WTC11 (cell line): Measurements from ENCODE around the gene ADGRB2. TPM values are rescaled to one million over a fixed set of nuclear protein-coding genes. Genes with fewer than 3 reads are reported as not detected.

Experiments used
- ATF1 ChIP-seq: sonication (generic); formaldehyde crosslinking; IDR thresholded peaks from 2 replicates; pipeline ENCODE4 v1.8.1; 2023; ENCODE audit warnings: mild to moderate bottlenecking, moderate library complexity, missing genetic modification reagents
- CDX4 ChIP-seq: fragments of 250-450 bp; sonication (Bioruptor Pico); IDR thresholded peaks from 2 replicates; pipeline ENCODE4 v1.9.0; 2021; ENCODE audit warnings: moderate library complexity, mild to moderate bottlenecking, inconsistent platforms, borderline replicate concordance
- CREB1 ChIP-seq: sonication (generic); formaldehyde crosslinking; IDR thresholded peaks from 2 replicates; pipeline ENCODE4 v1.8.0; 2023; ENCODE audit warnings: mild to moderate bottlenecking, missing genetic modification reagents
- EMX1 ChIP-seq: fragments of 250-450 bp; sonication (Bioruptor Pico); IDR thresholded peaks from 2 replicates; pipeline ENCODE4 v1.8.0; 2021; ENCODE audit warnings: mild to moderate bottlenecking
- FOXK1 ChIP-seq: sonication (generic); formaldehyde crosslinking; IDR thresholded peaks from 2 replicates; pipeline ENCODE4 v1.8.0; 2022; ENCODE audit warnings: mild to moderate bottlenecking, moderate library complexity, missing genetic modification reagents
- GRHL2 ChIP-seq: fragments of 250-450 bp; sonication (Bioruptor Pico); IDR thresholded peaks from 2 replicates; pipeline ENCODE4 v1.8.0; 2022; ENCODE audit warnings: mild to moderate bottlenecking, moderate library complexity; ENCODE audit not compliant: insufficient replicate concordance, severe bottlenecking
- HMGA2 ChIP-seq: fragments of 250-450 bp; sonication (Bioruptor Pico); IDR thresholded peaks from 2 replicates; pipeline ENCODE4 v1.4.0; 2021; ENCODE audit warnings: mild to moderate bottlenecking, moderate library complexity
- IRF2 ChIP-seq: sonication (generic); formaldehyde crosslinking; IDR thresholded peaks from 2 replicates; pipeline ENCODE4 v1.8.0; 2022; ENCODE audit warnings: low read depth, missing genetic modification reagents, borderline replicate concordance
- MAX ChIP-seq: sonication (generic); formaldehyde crosslinking; IDR thresholded peaks from 2 replicates; pipeline ENCODE4 v1.8.0; 2022; ENCODE audit warnings: mild to moderate bottlenecking, missing genetic modification reagents
- NFE2L1 ChIP-seq: sonication (generic); formaldehyde crosslinking; IDR thresholded peaks from 2 replicates; pipeline ENCODE4 v1.8.1; 2023; ENCODE audit warnings: missing genetic modification reagents
- NR1H2 ChIP-seq: sonication (generic); formaldehyde crosslinking; IDR thresholded peaks from 2 replicates; pipeline ENCODE4 v1.9.0; 2021; ENCODE audit warnings: mild to moderate bottlenecking, moderate library complexity, missing genetic modification reagents
- RELA ChIP-seq: sonication (generic); formaldehyde crosslinking; IDR thresholded peaks from 2 replicates; pipeline ENCODE4 v1.8.1; 2022; ENCODE audit warnings: missing genetic modification reagents, mild to moderate bottlenecking, borderline replicate concordance
- SOX15 ChIP-seq: fragments of 250-450 bp; sonication (Bioruptor Pico); IDR thresholded peaks from 2 replicates; pipeline ENCODE4 v1.9.0; 2021; ENCODE audit warnings: mild to moderate bottlenecking
- SP1 ChIP-seq: sonication (generic); formaldehyde crosslinking; conservative IDR thresholded peaks from 2 replicates; pipeline ENCODE4 v1.8.1; 2022; ENCODE audit warnings: missing genetic modification reagents
- TEAD4 ChIP-seq: sonication (generic); formaldehyde crosslinking; IDR thresholded peaks from 2 replicates; pipeline ENCODE4 v1.8.0; 2022; ENCODE audit warnings: mild to moderate bottlenecking, missing genetic modification reagents
- TP53 ChIP-seq: sonication (generic); formaldehyde crosslinking; IDR thresholded peaks from 2 replicates; pipeline ENCODE4 v1.8.1; 2023; ENCODE audit warnings: mild to moderate bottlenecking, missing genetic modification reagents
- ZBTB21 ChIP-seq: sonication (generic); formaldehyde crosslinking; IDR thresholded peaks from 2 replicates; pipeline ENCODE4 v1.8.1; 2023; ENCODE audit warnings: mild to moderate bottlenecking, missing genetic modification reagents, borderline replicate concordance
- ZNF512 ChIP-seq: sonication (generic); formaldehyde crosslinking; IDR thresholded peaks from 2 replicates; pipeline ENCODE4 v1.8.1; 2022; ENCODE audit warnings: missing genetic modification reagents, borderline replicate concordance
- ZNF671 ChIP-seq: fragments of 250-450 bp; sonication (Bioruptor Pico); IDR thresholded peaks from 2 replicates; pipeline ENCODE4 v1.8.0; 2021; ENCODE audit warnings: mild to moderate bottlenecking
- total RNA-seq: library from RNA; stranded (reverse); gene quantifications from 3 replicates; pipeline ENCODE4 v1.2.3, GENCODE V29; 2021
- TF ChIP-seq, protein P1 (sequence below): sonication (generic); formaldehyde crosslinking; IDR thresholded peaks from 2 replicates; pipeline ENCODE4 v1.8.0; 2022; ENCODE audit warnings: mild to moderate bottlenecking, missing genetic modification reagents
- TF ChIP-seq, protein P2 (sequence below): sonication (generic); formaldehyde crosslinking; conservative IDR thresholded peaks from 2 replicates; pipeline ENCODE4 v1.8.1; 2023; ENCODE audit warnings: mild to moderate bottlenecking, low read depth, missing genetic modification reagents, moderate library complexity
- TF ChIP-seq, protein P3 (sequence below): sonication (generic); formaldehyde crosslinking; IDR thresholded peaks from 2 replicates; pipeline ENCODE4 v1.8.1; 2023; ENCODE audit warnings: mild to moderate bottlenecking, missing genetic modification reagents, borderline replicate concordance
- TF ChIP-seq, protein P4 (sequence below): sonication (generic); formaldehyde crosslinking; IDR thresholded peaks from 2 replicates; pipeline ENCODE4 v1.8.1; 2023; ENCODE audit warnings: mild to moderate bottlenecking, moderate library complexity, missing genetic modification reagents
- TF ChIP-seq, protein P5 (sequence below): sonication (generic); formaldehyde crosslinking; IDR thresholded peaks from 2 replicates; pipeline ENCODE4 v1.8.0; 2022; ENCODE audit warnings: mild to moderate bottlenecking, missing genetic modification reagents

Gene ADGRB2
- total RNA-seq, 1 experiment from 2014 or later = 39.3 TPM

- TF ChIP-seq NR1H2 (no peak), IRF2 (CRISPR knock-in tag) (no peak), EMX1 (CRISPR knock-in tag) (no peak), HMGA2 (no peak), TP53 (CRISPR knock-in tag) (no peak), CDX4 (no peak), CREB1 (no peak), SOX15 (CRISPR knock-in tag) (no peak), MAX (peak; percentile 68; the same call in 1 of the 2 replicates), ATF1 (no peak), ZNF512 (CRISPR knock-in tag) (no peak), ZNF671 (CRISPR knock-in tag) (no peak), FOXK1 (no peak), TEAD4 (CRISPR knock-in tag) (no peak), NFE2L1 (CRISPR knock-in tag) (peak; percentile 89), RELA (no peak), GRHL2 (CRISPR knock-in tag) (no peak), SP1 (CRISPR knock-in tag) (peak; percentile 59), ZBTB21 (CRISPR knock-in tag) (no peak)
- TF ChIP-seq, protein P1, sequence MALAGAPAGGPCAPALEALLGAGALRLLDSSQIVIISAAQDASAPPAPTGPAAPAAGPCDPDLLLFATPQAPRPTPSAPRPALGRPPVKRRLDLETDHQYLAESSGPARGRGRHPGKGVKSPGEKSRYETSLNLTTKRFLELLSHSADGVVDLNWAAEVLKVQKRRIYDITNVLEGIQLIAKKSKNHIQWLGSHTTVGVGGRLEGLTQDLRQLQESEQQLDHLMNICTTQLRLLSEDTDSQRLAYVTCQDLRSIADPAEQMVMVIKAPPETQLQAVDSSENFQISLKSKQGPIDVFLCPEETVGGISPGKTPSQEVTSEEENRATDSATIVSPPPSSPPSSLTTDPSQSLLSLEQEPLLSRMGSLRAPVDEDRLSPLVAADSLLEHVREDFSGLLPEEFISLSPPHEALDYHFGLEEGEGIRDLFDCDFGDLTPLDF (CRISPR knock-in tag) = no peak
- TF ChIP-seq, protein P2, sequence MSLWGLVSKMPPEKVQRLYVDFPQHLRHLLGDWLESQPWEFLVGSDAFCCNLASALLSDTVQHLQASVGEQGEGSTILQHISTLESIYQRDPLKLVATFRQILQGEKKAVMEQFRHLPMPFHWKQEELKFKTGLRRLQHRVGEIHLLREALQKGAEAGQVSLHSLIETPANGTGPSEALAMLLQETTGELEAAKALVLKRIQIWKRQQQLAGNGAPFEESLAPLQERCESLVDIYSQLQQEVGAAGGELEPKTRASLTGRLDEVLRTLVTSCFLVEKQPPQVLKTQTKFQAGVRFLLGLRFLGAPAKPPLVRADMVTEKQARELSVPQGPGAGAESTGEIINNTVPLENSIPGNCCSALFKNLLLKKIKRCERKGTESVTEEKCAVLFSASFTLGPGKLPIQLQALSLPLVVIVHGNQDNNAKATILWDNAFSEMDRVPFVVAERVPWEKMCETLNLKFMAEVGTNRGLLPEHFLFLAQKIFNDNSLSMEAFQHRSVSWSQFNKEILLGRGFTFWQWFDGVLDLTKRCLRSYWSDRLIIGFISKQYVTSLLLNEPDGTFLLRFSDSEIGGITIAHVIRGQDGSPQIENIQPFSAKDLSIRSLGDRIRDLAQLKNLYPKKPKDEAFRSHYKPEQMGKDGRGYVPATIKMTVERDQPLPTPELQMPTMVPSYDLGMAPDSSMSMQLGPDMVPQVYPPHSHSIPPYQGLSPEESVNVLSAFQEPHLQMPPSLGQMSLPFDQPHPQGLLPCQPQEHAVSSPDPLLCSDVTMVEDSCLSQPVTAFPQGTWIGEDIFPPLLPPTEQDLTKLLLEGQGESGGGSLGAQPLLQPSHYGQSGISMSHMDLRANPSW (CRISPR knock-in tag) = no peak
- TF ChIP-seq, protein P3, sequence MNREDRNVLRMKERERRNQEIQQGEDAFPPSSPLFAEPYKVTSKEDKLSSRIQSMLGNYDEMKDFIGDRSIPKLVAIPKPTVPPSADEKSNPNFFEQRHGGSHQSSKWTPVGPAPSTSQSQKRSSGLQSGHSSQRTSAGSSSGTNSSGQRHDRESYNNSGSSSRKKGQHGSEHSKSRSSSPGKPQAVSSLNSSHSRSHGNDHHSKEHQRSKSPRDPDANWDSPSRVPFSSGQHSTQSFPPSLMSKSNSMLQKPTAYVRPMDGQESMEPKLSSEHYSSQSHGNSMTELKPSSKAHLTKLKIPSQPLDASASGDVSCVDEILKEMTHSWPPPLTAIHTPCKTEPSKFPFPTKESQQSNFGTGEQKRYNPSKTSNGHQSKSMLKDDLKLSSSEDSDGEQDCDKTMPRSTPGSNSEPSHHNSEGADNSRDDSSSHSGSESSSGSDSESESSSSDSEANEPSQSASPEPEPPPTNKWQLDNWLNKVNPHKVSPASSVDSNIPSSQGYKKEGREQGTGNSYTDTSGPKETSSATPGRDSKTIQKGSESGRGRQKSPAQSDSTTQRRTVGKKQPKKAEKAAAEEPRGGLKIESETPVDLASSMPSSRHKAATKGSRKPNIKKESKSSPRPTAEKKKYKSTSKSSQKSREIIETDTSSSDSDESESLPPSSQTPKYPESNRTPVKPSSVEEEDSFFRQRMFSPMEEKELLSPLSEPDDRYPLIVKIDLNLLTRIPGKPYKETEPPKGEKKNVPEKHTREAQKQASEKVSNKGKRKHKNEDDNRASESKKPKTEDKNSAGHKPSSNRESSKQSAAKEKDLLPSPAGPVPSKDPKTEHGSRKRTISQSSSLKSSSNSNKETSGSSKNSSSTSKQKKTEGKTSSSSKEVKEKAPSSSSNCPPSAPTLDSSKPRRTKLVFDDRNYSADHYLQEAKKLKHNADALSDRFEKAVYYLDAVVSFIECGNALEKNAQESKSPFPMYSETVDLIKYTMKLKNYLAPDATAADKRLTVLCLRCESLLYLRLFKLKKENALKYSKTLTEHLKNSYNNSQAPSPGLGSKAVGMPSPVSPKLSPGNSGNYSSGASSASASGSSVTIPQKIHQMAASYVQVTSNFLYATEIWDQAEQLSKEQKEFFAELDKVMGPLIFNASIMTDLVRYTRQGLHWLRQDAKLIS (CRISPR knock-in tag) = no peak
- TF ChIP-seq, protein P4, sequence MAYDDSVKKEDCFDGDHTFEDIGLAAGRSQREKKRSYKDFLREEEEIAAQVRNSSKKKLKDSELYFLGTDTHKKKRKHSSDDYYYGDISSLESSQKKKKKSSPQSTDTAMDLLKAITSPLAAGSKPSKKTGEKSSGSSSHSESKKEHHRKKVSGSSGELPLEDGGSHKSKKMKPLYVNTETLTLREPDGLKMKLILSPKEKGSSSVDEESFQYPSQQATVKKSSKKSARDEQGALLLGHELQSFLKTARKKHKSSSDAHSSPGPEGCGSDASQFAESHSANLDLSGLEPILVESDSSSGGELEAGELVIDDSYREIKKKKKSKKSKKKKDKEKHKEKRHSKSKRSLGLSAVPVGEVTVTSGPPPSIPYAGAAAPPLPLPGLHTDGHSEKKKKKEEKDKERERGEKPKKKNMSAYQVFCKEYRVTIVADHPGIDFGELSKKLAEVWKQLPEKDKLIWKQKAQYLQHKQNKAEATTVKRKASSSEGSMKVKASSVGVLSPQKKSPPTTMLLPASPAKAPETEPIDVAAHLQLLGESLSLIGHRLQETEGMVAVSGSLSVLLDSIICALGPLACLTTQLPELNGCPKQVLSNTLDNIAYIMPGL = peak; percentile 45; the same call in 1 of the 2 replicates
- TF ChIP-seq, protein P5, sequence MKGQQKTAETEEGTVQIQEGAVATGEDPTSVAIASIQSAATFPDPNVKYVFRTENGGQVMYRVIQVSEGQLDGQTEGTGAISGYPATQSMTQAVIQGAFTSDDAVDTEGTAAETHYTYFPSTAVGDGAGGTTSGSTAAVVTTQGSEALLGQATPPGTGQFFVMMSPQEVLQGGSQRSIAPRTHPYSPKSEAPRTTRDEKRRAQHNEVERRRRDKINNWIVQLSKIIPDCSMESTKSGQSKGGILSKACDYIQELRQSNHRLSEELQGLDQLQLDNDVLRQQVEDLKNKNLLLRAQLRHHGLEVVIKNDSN (CRISPR knock-in tag) = no peak
These were observed 58.9 kb downstream of the ADGRB2 start (continued) for GRCh38 chr1:31705080-31705866.
